CD4-positive, CD25-positive, alpha-beta regulatory T cell (primary cell): ENCODE results near the gene NOL6. TPM values are rescaled to one million over a fixed set of nuclear protein-coding genes. Genes with fewer than 3 reads are reported as not detected.
"Not testable (repeated sequence)": the region's sequence is repeated elsewhere in the genome, so short reads cannot be mapped to it uniquely, and the experiment has no call there.

Source experiments
- ATAC-seq, 2 donors: fragments of 150-1000 bp; cut with Tn5 transposase; one replicate each; pipeline ENCODE4 v1.10.0; 2021; ENCODE audit warnings: low read depth in 2 of 2, moderate number of reproducible peaks in 2 of 2, moderate library complexity in 1 of 2
- DNase-seq, 3 donors: peaks; one replicate each; pipeline versions ENCODE4 v3.0.0 to v3.0.0-alpha.2; 2012 to 2022; ENCODE audit warnings: mixed read lengths in 1 of 3
- H3K27ac ChIP-seq: one replicate; pipeline ENCODE4 v1.7.0; 2013; ENCODE audit warnings: mild to moderate bottlenecking, low read length; ENCODE audit not compliant: insufficient read depth, poor library complexity, severe bottlenecking
- H3K27me3 ChIP-seq: one replicate; pipeline ENCODE4 v1.7.0; 2013; ENCODE audit warnings: low read length; ENCODE audit not compliant: control insufficient read depth, insufficient read depth
- H3K36me3 ChIP-seq: one replicate; pipeline ENCODE4 v1.7.0; 2013; ENCODE audit warnings: mild to moderate bottlenecking, low read length, moderate library complexity; ENCODE audit not compliant: control insufficient read depth, insufficient read depth
- H3K4me1 ChIP-seq: 2 replicates; pipeline ENCODE4 v1.7.0; 2013; ENCODE audit warnings: mild to moderate bottlenecking, low read length; ENCODE audit not compliant: insufficient read depth, control insufficient read depth, poor library complexity, severe bottlenecking
- H3K4me3 ChIP-seq: one replicate; pipeline ENCODE4 v1.7.0; 2013; ENCODE audit warnings: low read depth, mild to moderate bottlenecking, low read length, moderate library complexity
- H3K9me3 ChIP-seq, 2 experiments: 1 replicate in 1 of 2; 2 replicates in 1 of 2; pipeline ENCODE4 v1.7.0; 2013; ENCODE audit warnings: low read length in 2 of 2, mild to moderate bottlenecking in 1 of 2, moderate library complexity in 1 of 2; ENCODE audit not compliant: control insufficient read depth in 2 of 2
- H3K27ac Mint-ChIP-seq, 3 donors: one replicate each; pipeline ENCODE4 v1.8.0; 2020 to 2022; ENCODE audit warnings: mild to moderate bottlenecking in 3 of 3, mixed read lengths in 3 of 3, moderate library complexity in 2 of 3
- H3K27me3 Mint-ChIP-seq: one replicate; pipeline ENCODE4 v1.8.0; 2022; ENCODE audit warnings: mild to moderate bottlenecking, mixed read lengths
- H3K36me3 Mint-ChIP-seq: one replicate; pipeline ENCODE4 v1.8.0; 2020; ENCODE audit warnings: mixed read lengths
- H3K4me1 Mint-ChIP-seq, 4 donors: one replicate each; pipeline ENCODE4 v1.8.0; 2020 to 2022; ENCODE audit warnings: mixed read lengths in 4 of 4, mild to moderate bottlenecking in 1 of 4
- H3K4me3 Mint-ChIP-seq, 4 donors: one replicate each; pipeline ENCODE4 v1.8.0; 2020 to 2022; ENCODE audit warnings: mild to moderate bottlenecking in 4 of 4, mixed read lengths in 4 of 4, moderate library complexity in 3 of 4
- H3K9me3 Mint-ChIP-seq, 7 donors: one replicate each; pipeline ENCODE4 v1.8.0; 2020 to 2022; ENCODE audit warnings: mixed read lengths in 7 of 7, mild to moderate bottlenecking in 3 of 7, moderate library complexity in 2 of 7
- polyA plus RNA-seq, 4 donors: library from polyadenylated mRNA; unstranded; fragments of 300-500 nt; fragmentation: Illumina TruSeq; gene quantifications; one replicate each; pipeline ENCODE4 v1.2.3, GENCODE V29; 2021
- total RNA-seq: library from RNA; stranded (reverse); gene quantifications from one replicate; pipeline ENCODE4 v1.2.3, GENCODE V29; 2022

Gene NOL6, protein sequence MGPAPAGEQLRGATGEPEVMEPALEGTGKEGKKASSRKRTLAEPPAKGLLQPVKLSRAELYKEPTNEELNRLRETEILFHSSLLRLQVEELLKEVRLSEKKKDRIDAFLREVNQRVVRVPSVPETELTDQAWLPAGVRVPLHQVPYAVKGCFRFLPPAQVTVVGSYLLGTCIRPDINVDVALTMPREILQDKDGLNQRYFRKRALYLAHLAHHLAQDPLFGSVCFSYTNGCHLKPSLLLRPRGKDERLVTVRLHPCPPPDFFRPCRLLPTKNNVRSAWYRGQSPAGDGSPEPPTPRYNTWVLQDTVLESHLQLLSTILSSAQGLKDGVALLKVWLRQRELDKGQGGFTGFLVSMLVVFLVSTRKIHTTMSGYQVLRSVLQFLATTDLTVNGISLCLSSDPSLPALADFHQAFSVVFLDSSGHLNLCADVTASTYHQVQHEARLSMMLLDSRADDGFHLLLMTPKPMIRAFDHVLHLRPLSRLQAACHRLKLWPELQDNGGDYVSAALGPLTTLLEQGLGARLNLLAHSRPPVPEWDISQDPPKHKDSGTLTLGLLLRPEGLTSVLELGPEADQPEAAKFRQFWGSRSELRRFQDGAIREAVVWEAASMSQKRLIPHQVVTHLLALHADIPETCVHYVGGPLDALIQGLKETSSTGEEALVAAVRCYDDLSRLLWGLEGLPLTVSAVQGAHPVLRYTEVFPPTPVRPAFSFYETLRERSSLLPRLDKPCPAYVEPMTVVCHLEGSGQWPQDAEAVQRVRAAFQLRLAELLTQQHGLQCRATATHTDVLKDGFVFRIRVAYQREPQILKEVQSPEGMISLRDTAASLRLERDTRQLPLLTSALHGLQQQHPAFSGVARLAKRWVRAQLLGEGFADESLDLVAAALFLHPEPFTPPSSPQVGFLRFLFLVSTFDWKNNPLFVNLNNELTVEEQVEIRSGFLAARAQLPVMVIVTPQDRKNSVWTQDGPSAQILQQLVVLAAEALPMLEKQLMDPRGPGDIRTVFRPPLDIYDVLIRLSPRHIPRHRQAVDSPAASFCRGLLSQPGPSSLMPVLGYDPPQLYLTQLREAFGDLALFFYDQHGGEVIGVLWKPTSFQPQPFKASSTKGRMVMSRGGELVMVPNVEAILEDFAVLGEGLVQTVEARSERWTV
- total RNA-seq, result 29.4 TPM
- 10 to 100 TPM; 13.4 to 20.5 (median 14.0) TPM for polyA plus RNA-seq

DNA sequence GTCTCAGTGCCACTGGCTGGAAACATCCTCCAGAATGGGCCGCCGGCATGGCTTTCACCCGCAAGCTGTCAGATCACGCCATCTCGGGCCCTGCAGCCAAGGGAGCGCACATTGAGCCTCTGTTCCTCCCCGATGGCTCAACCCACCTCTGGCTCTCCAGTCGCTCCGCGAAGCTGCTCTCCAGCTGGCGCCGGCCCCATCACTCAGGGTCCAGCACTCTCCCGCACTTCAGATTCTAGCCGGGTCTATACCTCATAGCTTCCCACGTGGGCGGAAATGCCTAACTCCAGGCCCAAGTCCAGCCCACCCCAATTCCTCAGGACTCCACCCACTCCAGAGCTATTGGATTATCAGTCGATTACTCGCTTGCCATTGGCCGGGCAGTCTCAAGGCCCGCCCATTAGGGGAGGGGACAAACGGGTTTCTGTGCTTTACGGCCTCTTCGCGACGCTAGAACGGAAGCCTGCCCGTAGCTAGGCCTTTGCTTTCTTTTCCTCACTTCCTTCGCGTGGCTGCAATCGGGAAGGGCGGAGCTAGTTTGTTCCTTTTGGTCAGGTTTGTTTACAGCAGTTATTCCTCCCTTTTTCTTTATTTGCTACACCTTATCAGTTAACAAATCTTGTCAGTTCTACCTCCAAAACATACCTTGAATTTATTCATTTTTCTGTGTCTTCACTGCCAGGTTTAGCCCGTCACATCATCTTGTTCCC, at the start of gene NOL6:
TSS of gene NOL6 (minus strand) at position 282 of the 710 bp plus-strand sequence. CDS start at position 200, 82 bp downstream.
- H3K9me3 ChIP-seq, result no peaks in the 10 kb centered on the region
- no peaks in the 10 kb centered on the region for H3K27me3 Mint-ChIP-seq
- H3K36me3 ChIP-seq, result peaks cover 24% of the 10 kb centered on the region

DNA sequence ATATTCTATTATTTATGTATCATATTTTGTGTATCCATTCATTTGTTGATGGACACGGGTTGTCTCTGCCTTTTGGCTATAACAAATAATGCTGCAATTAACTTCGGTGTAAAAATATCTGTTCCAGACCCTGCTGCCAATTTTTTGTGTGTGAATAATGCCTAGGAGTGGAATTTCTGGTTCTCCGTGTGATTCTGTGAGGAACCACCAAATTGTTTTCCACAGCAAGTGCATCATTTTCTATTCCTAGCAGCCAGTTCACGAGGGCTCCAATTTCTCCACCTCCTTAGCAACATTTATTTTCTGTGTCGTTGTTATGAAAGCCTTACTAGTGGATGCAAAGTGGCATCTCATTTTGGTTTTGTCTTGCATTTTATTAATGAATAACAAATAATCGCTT, 48.1 kb upstream of the NOL6 start:
- not testable (repeated sequence) for H3K36me3 Mint-ChIP-seq, H3K4me3 ChIP-seq, H3K9me3 Mint-ChIP-seq, H3K36me3 ChIP-seq, H3K4me1 ChIP-seq, H3K27ac ChIP-seq, H3K9me3 ChIP-seq, DNase-seq, H3K4me3 Mint-ChIP-seq, H3K27ac Mint-ChIP-seq, ATAC-seq
- peaks cover 12% of the 10 kb centered on the region for H3K27me3 ChIP-seq
- peaks cover 70% of the 10 kb centered on the region for H3K27me3 Mint-ChIP-seq
- peaks cover 0 to 13% (median 5%) of the 10 kb centered on the region in 4 donors for H3K4me1 Mint-ChIP-seq

More for the DNA sequence above, at the start of gene NOL6:
- Histone ChIP-seq H3K27ac (peak within 1 kb of the TSS; percentile 86), H3K4me3 (peak within 1 kb of the TSS; percentile 99), H3K27me3 (no peaks in the 10 kb centered on the region), H3K4me1 (peaks cover 24% of the 10 kb centered on the region)
- Mint-ChIP-seq H3K4me1 (peaks cover 4 to 34% (median 23%) of the 10 kb centered on the region in 4 donors), H3K4me3 (peak within 1 kb of the TSS; percentile 88 to 100 (median 98)), H3K9me3 (no peaks in the 10 kb centered on the region), H3K27ac (peak within 1 kb of the TSS; percentile 93 to 99 (median 93)), H3K36me3 (peaks cover 23% of the 10 kb centered on the region)
- peak; percentile 97 to 99 (median 99) for DNase-seq
- peak; percentile 99 to 100 for ATAC-seq

DNA sequence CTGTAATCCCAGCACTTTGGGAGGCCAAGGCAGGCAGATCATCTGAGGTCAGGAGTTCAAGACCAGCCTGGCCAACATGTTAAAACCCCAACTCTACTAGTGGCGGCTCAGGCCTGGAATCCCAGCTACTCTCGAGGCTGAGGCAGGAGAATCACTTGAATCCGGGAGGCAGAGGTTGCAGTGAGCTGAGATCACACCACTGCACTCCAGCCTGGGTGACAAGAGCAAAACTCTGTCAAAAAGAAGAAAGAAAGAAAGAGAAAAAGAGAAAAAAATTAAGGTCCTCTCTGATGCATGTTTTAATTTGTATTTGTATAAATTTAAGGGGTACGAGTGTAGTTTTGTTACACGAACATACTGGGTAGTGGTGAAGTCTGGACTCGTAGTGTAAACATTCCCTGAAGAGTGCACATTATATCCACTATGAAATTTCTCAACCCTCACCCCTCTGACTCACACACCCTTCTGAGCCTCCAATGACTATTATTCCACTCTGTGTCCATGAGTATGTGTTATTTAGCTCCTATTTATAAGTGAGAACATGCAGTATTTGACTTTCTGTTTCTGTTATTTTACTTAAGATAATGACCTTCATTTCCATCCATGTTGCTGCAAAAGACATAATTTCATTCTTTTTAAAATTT, 44.3 kb upstream of the NOL6 start:
- H3K4me3 Mint-ChIP-seq, H3K4me1 Mint-ChIP-seq, H3K9me3 ChIP-seq, H3K27ac Mint-ChIP-seq, DNase-seq, ATAC-seq, H3K4me3 ChIP-seq, H3K27me3 ChIP-seq, H3K27ac ChIP-seq, H3K36me3 ChIP-seq, H3K36me3 Mint-ChIP-seq, H3K9me3 Mint-ChIP-seq, H3K4me1 ChIP-seq: not testable (repeated sequence)
- H3K27me3 Mint-ChIP-seq, result peaks cover 71% of the 10 kb centered on the region

DNA sequence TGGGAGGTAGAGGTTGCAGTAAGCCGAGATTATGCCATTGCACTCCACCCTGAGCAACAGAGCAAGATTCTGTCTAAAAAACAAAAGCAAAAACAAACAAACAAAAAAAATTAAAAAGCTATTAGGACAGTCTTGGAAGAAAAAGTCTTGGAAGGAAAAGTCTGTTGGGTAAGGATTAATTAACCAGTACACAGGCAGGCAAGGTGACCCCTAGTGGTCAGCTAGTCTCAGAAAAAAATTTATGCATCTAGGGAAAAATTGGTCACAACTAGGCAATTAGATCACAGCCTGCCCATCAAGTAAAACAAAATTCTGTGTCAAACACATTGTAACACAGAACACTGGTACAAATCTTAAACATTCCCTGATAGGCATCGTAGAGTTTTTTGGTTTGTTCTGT, 43.6 kb upstream of the NOL6 start:
- H3K4me1 ChIP-seq, result no peaks in the 10 kb centered on the region
- H3K27ac Mint-ChIP-seq, result no peak overlapping the region

DNA sequence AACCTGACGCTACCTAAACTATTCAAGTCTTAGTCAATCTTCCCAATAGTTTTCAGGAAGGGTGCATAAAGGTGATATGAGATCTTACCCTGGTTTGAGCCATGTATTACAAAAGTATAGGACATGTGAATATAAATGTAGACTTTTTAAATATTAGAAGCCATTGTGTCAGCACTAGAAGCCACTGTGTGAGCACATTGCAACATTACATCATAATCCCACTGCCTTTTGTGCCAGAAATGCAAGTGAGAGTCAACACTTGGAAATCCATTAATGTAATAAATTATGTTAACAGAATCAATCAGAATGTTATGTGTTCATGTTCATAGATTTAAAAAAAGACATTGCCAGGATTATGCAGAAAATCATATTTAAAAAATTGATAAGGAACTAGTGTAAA, 42.7 kb upstream of the NOL6 start:
- H3K27me3 ChIP-seq, ATAC-seq, H3K9me3 ChIP-seq, DNase-seq, H3K27ac ChIP-seq, H3K27ac Mint-ChIP-seq, H3K36me3 Mint-ChIP-seq, H3K36me3 ChIP-seq, H3K4me1 ChIP-seq, H3K4me3 Mint-ChIP-seq, H3K4me3 ChIP-seq, H3K9me3 Mint-ChIP-seq, H3K4me1 Mint-ChIP-seq: not testable (repeated sequence)
- peaks cover 72% of the 10 kb centered on the region for H3K27me3 Mint-ChIP-seq

More for the DNA sequence above, 43.6 kb upstream of the NOL6 start:
- peaks cover 71% of the 10 kb centered on the region for H3K27me3 Mint-ChIP-seq
- H3K27ac ChIP-seq, result no peak overlapping the region
- H3K9me3 ChIP-seq, result no peaks in the 10 kb centered on the region
- H3K9me3 Mint-ChIP-seq, result peaks cover 0 to 4% (median 0%) of the 10 kb centered on the region in 7 donors
- ATAC-seq, result no peak
- no peak overlapping the region for H3K4me3 ChIP-seq
- peak in 1 of 3 donors; percentile 17 for DNase-seq
- no peaks in the 10 kb centered on the region for H3K36me3 Mint-ChIP-seq
- H3K4me3 Mint-ChIP-seq, result no peak overlapping the region
- H3K27me3 ChIP-seq, result peaks cover 4% of the 10 kb centered on the region
- H3K36me3 ChIP-seq, result no peaks in the 10 kb centered on the region
- H3K4me1 Mint-ChIP-seq, result no peaks in the 10 kb centered on the region

DNA sequence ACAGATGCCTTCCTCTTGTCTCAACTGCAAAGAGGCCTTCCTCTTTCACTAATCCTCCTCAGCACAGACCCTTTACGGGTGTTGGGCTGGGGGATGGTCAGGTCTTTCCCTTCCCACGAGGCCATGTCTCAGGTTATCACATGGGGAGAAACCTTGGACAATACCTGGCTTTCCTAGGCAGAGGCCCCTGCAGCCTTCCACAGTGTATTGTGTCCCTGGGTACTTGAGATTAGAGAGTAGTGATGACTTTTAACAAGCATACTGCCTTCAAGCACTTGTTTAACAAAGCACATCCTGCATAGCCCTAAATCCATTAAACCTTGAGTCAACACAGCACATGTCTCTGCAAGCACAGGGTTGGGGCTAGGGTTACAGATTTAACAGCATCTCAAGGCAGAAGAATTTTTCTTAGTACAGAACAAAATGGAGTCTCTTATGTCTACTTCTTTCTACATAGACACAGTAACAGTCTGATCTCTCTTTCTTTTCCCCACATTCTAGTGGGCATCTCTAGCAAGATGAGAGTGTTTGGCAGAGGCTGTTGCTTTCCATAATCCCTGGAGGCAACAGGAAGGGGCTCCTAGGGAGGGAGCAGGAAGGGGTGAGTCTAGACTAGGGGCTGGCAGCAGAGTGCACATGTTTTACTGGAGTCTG, 41.7 kb upstream of the NOL6 start:
- DNase-seq, H3K9me3 Mint-ChIP-seq, H3K36me3 ChIP-seq, H3K4me3 ChIP-seq, H3K4me1 ChIP-seq, H3K4me3 Mint-ChIP-seq, H3K4me1 Mint-ChIP-seq, H3K27ac Mint-ChIP-seq, H3K9me3 ChIP-seq, H3K27me3 ChIP-seq, H3K36me3 Mint-ChIP-seq, ATAC-seq, H3K27ac ChIP-seq: not testable (repeated sequence)
- H3K27me3 Mint-ChIP-seq, result peaks cover 74% of the 10 kb centered on the region
